NCI-H2196 (cell line): ENCODE results near the gene APBA1.

Experiments used
- DNase-seq: peaks from one replicate; lab custom pipeline; 2025; ENCODE audit not compliant: unreplicated experiment; lab: John Stamatoyannopoulos, UW

Gene APBA1

DNA sequence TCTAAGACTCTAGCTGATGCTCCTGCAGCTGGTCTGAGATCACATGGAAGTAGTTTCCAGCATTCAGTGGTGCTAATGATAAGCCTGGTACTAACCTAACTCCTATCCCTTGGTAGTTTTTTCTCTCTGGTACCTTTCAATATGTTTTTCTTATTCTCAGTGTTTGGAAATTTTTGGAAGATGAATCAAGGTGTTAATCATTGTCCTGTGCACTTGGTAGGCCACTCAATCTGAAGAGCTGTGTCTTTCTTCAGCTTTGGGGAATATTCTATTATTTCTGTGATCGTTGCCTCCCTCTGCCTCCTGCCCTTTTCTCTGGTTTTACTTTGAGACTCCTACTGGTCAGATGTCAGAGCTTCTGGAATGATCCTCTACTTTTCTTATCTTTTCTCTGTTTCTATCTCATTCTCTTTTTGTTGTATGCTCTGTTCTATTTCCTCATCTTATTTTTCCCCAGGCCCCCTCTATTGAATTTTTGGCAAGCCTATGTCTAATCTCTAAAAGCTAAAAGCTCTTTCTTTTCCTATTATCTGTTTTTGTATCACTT lies 136.8 kb downstream of the APBA1 start:
- DNase-seq, result no peak

DNA sequence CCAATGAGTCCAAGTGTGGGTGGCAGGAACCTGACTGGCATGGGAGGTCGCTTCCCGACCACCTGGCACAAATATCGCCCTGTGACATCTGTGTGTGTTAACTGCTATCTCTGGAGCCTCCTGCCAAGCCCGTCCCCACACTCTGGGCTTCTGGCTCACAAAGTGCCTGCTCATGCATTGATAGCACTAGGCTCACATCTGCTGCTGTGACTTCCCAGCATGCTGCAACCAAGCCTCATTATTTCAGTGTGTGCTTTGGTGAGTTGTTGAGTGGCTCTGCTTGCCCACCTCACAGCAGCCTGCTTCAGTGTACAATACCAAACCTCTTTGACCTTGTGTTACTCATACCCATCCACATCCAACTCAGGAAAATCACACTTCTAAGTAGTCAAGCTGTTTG lies 139.8 kb downstream of the APBA1 start:
- DNase-seq, result peak; percentile 9

DNA sequence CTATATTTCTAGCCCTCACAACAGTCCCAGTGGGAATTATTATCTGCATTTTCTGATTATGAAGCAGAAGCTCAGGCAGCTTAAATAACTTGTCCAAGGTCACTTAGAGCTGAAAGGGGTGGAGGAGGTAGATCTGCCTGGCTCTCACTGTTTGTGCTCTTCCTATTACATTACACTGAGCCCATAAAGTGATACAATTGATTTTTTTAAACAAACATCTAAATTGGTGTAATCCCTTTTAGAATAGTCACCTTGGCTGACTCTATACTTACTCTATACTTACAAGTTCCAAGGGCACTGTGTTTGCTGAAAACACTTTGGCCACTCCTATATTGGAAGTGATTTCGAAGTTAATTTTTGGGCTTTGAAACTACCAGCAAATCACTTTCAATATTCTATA lies 144.7 kb downstream of the APBA1 start:
- no peak for DNase-seq

DNA sequence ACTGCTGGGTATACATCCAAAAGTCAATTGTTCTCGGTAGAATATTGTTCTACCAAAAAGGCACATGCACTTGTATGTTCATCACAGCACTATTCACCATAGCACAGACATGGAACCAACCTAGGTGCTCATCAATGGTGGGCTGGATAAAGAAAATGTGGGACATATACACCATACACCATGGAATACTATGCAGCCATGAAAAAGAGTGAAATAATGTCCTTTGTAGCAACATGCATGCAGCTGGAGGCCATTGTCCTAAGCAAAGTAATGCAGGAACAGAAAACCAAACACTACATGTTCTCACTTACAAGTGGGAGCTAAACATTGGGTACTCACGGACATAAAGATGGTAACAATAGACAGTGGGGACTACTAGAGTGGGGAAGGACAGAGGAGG lies 145.5 kb downstream of the APBA1 start:
- no peak for DNase-seq

DNA sequence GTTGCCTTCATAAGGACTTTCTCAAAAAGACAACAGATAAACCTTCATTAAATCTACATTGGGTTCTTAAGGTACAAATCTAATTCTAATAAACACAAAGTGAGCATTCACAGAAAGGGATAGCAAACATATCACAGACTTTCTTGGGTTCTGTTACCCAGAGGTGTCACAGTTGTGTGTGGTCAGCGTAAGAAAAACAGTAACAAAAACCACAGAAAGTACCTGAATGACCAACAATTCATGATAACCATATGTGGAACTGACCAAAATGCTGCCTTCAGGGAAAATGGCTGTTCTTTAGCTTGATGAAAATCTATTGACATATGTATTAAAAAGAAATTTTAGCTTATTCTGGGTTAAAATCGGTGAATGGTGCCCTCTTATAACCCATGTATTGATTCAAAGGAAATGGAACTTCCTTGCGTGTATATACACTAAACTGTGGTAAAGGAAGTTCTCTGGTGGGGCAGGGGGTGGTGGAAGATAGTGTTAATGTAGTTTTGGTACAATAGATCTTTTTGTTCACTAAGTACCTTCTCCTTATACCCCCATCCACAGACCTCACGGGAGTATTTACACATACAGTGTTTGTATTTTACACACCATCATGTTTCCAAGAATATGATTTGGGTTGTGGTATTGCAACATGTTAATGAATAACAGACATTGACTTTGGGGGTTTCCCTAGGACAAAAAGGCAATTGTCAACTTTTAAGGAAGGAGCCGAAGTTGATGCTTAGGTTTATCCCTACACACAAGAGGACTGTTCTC lies 152.5 kb downstream of the APBA1 start:
- no peak for DNase-seq

DNA sequence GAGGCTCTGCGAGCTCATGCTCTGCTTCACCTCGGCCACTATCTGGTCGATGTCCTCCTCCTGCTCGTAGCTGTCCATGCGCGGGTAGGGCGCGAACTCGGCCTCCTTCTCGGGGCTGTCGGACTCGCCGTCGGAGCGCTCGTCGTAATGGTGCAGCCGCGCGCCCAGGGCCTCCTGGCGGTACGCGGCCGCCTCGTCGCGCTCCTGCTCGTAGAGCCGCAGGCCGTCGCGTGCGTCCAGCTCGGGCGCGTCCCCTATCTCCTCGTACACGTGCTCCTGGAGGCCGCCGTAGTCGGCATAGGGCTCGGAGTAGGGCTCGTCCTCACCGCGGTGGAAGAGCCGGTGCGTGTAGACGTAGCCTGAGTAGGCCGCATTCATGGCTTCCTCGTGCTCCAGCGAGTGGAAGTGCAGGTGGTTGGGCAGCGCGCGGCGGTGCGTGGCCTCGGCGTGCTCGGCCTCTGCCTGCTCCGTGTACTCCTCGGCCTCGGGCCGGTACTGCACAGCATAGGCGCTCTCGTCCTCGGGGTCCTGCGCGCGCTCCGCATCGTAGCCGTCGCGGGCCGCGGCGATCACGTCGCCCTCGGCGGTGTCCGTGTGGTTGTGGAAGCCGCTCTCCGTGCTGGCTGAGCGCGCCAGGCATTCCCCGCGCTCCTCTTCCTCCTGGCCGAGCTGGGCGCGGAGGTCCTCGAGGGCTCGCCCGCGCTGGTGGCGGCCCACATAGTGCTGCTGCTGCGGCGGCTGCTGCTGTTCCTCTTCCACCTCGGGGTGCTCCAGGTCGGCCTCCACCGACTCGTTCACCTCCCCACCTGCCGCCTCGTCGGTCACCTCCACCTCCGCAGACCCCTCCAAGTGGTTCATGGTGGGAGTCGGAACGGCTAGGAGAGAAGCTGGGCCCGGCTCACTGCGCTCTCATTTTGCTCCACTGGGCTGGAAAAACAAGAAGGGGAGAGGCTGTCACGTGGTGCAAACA lies 155.5 kb downstream of the APBA1 start:
- no peak for DNase-seq

DNA sequence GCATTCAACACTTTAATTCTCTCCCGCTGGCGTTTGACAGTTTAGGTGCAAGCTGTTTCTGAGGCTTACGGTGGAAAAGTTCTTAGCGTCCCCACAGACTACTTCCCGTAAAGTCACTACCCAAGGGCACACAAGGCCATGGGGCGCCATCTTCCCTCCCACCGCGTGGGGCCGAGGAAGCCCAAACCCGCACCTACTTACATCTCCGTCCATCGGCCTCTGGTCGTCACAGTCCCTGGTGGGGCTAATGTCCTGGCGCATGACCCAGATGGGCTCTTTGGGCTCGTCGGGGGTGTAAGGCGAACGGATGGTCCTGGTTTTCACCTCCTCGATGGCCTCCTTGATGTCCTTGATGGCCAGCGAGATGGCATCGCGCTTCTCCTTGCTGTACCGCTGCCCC lies 156.4 kb downstream of the APBA1 start:
- no peak for DNase-seq

DNA sequence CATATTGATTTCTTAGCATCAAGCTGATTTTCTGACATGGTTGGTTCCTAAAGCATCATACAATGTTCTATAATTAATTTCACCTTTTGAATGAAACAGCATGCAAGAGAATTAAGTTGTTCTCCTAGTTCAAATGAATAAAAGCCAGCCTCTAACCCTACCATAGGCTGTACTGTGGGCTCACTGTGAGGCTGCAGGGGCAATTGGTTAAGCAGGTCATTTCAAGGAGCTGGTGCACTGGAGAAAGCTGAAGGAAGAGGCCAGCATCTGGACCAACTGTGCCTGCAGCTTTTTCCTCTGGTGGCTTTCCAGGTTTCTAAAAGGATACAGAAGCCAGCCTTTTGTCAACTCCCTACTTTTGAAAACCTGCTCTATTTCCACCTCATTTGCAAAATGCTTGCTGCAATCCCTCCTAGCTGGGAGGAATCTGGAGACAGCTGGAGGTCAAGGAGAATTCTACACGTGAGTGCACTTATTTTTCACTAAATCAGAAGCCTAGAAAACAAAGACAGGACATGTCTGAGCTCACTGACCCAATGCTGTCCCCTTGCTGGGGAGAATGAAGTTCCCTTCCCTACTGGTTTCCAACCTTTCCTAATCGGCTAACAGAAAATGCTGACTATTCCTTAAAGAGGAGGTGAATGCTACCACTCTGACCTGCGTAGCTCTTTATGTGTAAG lies 158.9 kb downstream of the APBA1 start:
- no peak for DNase-seq

DNA sequence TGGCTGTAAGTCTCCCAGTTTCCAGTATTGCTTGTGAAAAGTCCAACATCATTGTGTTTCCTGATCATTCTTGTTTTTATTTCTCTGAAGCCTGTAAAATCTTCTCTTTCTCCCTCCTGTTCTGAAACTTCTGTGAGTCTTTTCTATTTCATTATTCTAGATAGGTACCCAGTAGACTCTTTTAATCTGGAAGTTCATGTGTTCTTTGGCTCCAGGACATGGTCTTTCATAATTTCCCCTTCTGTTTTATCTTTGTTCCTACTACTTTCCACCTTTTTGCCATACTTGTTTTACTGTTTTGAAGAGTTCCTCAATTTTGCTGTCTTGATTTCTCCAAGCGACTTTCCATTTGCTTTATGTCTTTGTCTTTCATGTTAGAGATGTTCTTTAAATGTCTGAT lies 168.1 kb downstream of the APBA1 start:
- DNase-seq, result no peak

DNA sequence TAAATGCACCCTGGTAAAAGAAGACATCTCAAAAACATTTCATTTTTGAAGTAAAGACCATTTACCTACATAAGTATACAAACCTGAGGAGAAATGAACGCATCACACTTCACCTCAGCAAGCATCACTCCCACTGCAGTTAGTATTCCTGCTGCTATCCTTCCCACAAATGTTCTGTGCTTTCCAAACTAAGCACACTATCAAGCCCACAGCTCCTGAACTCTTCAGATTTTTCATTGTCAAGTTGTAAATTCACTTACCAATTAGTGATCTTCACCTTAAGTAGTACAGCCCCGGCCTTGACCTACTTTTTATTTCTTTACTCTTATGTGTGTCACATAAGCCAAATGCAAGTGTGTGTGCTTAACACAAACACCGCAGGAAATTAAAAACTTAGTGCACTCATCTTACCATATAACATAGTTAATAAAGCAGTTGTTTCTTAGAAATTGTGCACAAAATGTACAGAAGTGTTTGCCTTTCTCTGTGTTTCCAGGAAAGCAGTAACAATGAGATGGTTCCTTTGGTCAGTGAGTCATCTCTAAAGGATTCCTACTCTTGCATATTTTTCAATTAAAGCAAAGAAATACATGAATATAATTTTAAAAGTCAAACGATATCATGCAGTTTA lies 169.4 kb downstream of the APBA1 start:
- DNase-seq, result no peak

DNA sequence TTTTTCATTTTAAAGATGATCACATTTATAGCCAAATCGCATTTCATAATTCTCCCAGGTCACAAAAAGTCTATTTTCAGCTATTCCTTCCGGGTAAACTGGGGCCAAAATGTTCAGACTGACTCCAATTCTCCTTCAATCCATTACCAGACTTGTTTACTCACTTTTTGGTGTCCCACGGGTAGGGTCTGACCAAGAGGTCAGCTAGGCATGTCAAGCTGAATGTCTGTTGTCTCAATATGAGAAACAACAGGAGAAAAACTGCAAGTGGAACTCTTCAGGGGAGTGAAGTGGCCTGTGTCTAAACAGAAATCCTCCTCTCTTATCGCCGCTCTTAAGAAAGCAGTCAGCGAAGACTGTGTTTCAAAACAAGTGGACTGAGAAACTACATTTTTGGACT lies 171.3 kb downstream of the APBA1 start:
- no peak for DNase-seq

DNA sequence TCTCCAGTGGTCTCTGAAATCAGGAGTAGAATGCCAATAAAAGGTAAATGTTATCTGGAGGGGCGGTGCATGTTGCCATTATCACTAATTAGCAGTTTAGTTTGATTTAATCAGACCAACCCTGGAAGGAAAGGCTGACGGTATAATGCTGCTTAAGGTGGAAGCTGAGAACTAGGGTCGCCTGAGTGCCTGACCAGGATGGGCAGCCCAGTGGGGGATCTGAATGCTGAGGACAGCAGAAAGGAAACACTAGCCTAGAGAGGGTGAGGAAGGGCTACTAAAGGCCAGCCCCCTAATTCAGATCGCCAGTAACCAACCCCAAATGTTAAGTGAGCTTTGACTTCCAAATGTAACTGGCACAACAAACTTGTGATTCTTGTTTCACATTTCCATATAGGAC lies 172.2 kb downstream of the APBA1 start:
- DNase-seq, result no peak

DNA sequence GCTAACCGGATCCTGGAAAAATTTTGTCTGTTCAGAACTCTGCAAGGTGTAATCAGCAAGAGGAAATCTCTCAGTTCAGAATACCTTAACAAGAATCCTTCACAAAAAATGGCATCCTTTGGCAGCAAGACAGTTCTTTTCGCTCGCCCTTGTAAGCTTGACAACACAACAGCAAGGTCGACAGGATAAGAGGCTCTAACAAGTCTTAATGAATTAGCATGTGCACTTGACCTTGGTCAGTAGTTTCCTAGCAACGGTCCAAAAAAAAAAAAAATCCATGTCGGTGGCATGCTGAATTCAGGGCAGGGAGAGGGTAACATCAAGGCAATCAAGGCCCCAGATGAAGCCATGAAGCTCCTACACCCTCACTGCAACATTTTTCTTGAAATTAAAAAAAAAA lies 172.8 kb downstream of the APBA1 start:
- DNase-seq, result no peak

DNA sequence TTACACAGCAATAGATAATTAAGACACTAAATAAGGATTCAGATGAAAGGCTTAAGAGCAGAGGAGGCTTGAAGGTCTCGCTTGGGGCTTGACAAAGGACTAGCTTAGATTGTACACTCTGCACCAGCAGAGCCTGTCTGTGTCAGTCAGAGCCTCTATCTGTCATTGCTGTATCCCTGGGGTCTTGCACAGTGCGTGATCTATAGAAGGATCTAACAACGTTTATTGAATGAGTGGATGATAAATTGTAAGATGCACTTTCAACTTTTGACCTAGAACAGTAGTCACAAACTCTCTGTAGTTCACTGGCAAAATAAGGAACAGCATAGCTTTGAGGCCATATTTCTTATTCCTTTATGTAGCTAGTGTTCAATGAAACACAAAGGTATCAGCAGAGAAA lies 173.7 kb downstream of the APBA1 start:
- DNase-seq, result no peak

DNA sequence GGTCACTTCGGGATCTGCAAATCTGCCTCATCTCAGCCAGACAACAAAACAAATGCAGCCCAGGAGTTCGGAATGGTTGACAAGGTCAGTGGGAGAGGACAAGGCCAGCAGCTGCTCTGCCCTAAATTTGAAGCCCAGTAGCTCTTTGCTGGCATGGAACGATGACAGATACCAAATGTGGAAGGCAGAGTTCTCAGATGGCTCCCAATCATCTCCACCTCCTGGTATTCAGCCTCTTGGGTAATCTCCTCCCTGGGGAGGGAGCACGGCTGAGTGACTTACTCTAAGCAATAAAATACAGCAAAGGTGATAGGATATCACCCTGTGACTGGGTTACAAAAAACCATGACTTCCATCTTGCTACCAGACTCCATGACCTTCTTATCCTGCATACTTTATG lies 174.4 kb downstream of the APBA1 start:
- DNase-seq, result no peak

DNA sequence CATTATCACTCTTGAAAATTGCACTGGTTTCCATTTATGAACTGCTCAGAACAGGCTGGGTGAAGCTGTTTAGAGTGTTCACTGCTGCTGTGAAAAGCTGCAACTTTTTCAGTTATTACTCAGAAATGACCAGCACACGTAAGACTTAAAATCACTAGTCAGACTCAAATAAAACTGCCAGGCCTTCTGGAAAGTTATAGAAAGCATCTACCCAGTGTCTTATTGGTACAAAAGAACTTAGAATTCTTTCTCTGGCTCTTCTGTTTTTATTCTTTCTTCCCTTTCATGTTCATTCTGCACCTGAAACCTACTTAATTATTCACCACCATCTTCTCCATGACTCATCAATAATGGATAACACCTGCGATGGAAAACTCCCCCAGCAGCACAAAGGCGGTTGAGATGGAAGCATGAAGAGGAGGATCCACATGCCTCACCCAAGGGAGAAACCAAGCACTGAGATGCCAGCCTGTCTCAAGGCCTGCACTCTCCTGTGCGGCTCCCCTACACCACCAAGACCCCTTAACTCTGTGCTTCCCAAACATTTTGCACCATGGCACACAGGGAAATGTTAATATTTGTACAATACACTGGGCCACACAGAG lies 175.2 kb downstream of the APBA1 start:
- DNase-seq, result no peak

DNA sequence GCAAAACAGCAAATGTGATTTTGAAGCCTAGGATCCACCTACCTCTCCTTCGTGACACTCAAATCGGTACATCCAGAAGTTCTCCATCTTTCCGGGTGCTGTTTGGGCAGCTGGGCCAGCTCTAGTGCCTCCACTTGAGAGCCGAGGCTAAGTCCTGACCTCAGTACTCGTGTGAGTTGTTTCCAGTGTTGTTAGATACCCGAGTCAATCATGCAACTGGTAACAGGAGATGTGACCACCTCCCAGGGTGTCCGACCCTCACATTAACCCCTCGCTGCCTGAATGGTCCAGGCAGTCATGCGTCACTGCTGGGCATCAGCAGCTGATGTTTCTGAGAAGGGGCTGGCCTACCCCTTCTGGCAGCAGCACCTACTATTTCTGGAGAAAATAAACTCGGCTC lies 176.9 kb downstream of the APBA1 start:
- DNase-seq, result no peak

DNA sequence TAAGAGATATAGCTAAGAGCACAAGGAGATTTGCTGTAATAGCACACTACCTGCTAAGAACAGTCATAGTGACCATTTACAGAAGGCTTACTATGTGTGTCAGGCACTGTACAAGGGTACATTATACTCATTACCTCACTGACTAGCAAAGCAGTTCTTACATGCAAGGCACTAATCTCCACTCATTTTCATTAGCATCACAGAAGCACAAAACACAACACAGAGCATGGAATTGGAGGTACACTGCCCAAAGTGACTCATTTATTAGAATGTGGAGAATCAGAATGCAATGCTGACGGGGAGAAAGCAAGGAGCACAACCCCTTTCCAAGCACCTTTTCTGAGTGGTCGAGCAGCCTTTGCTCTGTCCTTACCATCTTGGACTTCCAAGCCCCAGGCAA lies 177.4 kb downstream of the APBA1 start:
- DNase-seq, result no peak

DNA sequence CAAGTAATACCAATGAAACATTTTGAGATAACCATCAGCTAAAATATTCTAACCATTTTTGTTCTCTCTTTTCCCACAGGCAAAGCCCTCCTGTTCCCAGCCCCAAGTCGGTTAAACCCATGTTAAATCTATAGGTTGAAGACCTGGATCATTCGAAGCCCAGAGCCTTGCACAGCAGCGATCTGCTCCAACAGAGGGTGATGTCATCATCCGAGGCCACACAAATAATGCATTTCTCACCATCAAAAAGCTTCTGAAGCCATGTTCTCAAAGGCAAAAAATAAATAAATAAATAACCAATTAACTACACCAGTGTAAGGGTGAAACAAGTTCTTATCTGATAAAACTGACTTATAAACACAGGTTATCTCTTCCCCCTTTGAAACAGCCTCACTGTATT lies 178.0 kb downstream of the APBA1 start:
- no peak for DNase-seq

DNA sequence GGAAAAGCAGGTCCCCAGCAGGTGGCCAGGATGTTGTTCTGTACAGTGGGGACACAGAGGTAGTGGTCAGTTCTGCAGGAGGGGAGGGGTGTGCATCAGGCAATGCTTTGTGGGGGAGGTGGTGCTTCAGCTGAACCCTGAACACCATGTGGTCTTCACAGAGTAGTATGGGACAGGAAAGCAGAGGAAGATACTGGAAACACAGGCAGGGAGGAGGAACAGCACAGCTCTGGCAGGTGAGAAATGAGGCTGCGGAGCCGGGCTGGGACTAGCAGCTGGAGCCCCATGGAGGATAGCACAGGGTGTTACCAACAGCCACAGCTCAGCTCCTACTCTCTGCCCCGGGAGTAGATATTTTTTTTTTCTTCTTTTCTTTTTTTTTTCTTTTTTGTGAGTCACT lies 185.7 kb downstream of the APBA1 start:
- no peak for DNase-seq

DNA sequence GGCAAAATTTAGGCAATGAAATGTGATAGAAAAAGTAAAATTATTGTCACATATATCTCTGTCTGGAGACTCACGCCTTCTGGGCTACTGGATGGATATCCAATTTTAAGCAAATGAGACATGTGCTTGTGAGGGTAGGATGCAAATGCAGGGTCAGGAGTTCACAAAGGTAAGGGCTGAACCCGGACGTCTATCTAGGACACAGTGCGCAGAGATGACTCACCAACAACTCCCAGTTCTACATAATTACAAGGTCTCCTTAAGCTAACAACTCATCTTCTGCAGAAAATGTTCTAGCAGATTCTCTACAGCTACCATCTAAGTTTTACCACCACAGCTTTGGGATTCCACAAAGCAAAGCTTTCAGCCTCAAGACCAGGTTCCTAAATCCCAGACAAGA lies 186.7 kb downstream of the APBA1 start:
- no peak for DNase-seq
